HG03025 (cell line): Measurements from ENCODE around the gene STX12.
"Not testable (repeated sequence)": the region's sequence is repeated elsewhere in the genome, so short reads cannot be mapped to it uniquely, and the experiment has no call there.

ENCODE experiments used
- ATAC-seq: cut with Tn5 transposase; IDR thresholded peaks from one replicate; pipeline ENCODE4 v1.9.1; 2021; ENCODE audit warnings: mild to moderate bottlenecking, moderate library complexity; ENCODE audit not compliant: unreplicated experiment, low FRiP score

Gene STX12

DNA sequence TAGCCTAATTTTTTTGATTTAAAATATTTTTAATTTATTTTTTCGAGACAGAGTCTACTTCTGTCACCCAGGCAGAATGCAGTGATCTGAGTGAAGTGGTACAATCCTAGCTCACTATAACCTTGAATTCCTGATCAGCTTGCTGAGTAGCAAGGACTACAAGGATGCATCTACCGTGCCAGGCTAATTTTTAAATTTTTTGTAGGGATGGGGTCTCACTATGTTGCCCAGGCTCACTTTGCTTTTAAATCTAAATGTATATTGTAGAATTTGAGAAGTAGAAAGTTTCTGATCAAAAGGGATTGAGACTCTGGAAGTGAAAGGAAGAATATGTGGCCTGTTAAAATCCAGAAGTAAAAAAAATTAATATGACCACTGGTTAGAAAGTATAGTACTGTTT is 1.6 kb downstream of the STX12 start:
- no peak for ATAC-seq

- ATAC-seq = not testable (repeated sequence)
Observed at GRCh38 chr1:27775336-27775735, 2.3 kb downstream of the STX12 start.

DNA sequence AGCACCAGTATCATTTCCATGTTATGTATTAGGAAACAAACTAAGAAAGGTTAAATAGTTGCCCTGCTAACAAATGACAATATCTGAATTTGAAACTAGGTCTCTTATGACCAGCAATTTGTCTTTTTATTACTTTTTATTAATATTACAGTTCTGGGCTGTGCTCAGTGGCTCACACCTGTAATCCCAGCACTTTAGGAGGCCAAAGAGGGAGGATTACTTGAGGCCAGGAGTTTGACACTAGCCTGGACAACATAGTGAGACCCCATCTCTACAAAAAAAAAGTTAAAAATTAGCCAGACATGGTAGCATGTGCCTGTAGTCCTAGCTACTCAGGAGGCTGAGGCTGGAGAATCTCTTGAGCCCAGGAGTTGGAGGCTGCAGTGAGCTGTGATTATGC is 3.3 kb downstream of the STX12 start:
- not testable (repeated sequence) for ATAC-seq

GRCh38 chr1:27778056-27778455 is 5.0 kb downstream of the STX12 start:
- ATAC-seq = no peak

DNA sequence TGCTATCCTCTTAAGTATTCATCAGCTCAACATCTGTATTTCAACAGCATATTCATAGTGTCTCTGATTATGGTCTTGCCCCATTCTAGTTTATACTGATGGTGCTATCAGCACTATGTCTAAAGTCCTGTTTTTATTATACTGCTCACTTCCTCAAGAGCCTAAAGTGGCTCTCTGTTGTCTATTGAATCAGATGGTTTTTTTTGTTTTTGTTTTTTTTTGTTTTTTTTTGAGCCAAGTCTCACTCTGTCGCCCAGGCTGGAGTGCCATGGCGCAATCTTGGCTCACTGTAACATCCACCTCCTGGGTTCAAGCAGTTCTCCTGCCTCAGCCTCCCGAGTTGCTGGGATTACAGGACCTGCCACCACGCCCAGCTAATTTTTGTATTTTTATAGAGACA is 6.1 kb downstream of the STX12 start:
- ATAC-seq = no peak

DNA sequence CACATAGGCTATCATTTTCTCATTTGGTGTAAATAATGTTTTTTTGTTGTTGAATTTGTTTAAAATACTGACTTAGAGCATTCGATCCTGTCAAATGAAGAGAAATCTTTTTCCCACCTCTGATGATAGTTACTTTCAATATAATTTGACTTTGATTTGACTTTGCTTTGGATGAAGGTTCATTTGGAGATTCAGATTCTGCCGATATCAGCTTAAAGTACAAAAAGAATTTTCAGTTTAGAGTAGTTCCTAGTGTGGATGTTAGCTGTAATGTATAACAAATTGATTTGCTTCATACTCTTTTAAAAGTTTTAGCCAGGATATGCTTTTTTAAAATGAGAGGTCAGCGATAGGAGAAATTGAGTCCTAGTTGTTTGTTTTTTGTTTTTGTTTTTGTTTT is 9.9 kb downstream of the STX12 start:
- ATAC-seq = no peak

- ATAC-seq = no peak
Observed at GRCh38 chr1:27784700-27785099, 11.7 kb downstream of the STX12 start.

DNA sequence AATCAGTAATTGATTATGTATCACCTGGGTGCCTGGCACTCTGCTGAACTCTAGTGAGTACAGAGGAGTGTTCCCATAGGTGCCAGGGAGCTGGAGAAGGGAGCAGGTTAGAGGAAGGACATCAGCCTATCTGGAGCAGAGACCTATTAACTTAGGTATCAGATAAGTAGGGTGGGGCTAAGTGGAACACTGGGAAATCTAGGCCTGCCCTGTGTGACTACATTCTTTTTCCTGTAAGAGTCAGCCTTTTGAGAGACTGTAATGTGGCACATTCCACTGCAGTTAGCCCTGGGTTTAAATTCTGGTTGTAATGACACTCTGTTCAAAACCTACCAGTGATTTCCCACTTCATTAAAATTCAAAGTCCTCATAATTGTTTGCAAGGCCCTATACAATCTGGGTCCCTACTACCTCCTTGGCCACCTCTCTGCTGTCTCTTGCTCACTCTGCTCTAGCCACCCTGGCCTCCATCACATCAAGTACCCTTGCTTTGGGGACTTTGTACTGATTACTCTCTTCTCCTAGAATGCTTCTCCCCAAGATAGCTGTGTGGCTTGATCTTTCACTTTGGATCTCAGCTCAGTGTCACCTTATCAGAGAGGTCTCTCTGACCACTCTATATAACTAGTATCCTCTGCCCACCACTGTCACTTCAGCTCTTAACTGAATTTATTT is 12.9 kb downstream of the STX12 start:
- ATAC-seq = no peak

DNA sequence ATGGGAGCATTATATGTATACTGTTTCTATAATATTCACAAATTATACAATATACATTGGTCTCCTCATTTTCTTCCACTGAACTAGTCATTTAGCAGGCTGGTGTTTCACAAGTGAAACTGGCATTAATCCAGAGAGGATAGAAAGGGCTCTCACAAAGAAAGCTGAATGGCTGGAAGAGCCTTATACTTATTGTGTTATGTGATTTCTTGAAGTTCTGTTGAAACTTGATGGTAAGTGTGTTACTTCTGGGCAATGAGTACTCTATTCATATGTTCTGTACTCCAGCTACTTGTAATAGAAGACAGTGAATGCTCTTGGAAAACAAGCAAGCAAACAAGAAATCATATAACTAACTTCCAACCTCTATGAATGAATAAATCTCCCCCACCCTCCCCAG is 14.9 kb downstream of the STX12 start:
- no peak for ATAC-seq

GRCh38 chr1:27789540-27790041 is 16.6 kb downstream of the STX12 start:
- no peak for ATAC-seq

DNA sequence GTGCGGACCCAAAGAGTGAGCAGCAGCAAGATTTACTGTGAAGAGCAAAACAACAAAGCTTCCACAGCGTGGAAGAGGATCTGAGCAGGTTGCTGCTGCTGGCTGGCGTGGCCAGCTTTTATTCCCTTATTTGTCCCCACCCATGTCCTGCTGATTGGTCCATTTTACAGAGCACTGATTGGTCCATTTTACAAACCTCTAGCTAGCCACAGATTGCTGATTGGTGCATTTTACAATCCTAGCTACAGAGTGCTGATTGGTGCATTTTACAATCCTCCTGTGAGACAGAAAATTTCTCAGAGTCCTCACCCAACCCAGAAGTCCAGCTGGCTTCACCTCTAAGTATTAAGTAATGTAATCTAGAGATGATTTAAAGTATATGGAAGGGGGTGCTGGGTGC is 17.3 kb downstream of the STX12 start:
- ATAC-seq = not testable (repeated sequence)

GRCh38 chr1:27795601-27796000 is 22.6 kb downstream of the STX12 start:
- no peak for ATAC-seq

- ATAC-seq = no peak
Observed at GRCh38 chr1:27804791-27805190, 31.8 kb downstream of the STX12 start.

GRCh38 chr1:27806758-27807157 is 33.7 kb downstream of the STX12 start:
- no peak for ATAC-seq

DNA sequence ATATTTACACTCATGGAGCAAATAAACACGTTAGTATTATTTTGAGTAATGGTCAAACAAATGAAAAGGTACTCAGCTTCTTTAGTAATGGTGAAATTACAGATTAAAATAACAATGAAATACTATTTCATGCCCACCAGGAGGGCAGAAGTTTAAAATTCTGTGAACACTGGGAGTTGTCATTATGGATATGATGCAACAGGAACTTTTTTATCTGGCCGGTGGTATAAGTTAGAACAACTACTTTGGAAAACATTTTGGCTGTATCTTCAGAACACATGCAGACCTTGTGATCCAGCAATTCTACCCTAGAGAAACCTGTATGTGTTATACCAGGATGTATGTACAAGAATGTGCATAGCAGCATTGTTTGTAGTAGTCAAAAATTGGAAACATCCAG is 34.4 kb downstream of the STX12 start:
- ATAC-seq = no peak

- ATAC-seq = not testable (repeated sequence)
Observed at GRCh38 chr1:27808131-27808530, 35.1 kb downstream of the STX12 start.

GRCh38 chr1:27809883-27810282 is 36.9 kb downstream of the STX12 start:
- ATAC-seq = no peak

DNA sequence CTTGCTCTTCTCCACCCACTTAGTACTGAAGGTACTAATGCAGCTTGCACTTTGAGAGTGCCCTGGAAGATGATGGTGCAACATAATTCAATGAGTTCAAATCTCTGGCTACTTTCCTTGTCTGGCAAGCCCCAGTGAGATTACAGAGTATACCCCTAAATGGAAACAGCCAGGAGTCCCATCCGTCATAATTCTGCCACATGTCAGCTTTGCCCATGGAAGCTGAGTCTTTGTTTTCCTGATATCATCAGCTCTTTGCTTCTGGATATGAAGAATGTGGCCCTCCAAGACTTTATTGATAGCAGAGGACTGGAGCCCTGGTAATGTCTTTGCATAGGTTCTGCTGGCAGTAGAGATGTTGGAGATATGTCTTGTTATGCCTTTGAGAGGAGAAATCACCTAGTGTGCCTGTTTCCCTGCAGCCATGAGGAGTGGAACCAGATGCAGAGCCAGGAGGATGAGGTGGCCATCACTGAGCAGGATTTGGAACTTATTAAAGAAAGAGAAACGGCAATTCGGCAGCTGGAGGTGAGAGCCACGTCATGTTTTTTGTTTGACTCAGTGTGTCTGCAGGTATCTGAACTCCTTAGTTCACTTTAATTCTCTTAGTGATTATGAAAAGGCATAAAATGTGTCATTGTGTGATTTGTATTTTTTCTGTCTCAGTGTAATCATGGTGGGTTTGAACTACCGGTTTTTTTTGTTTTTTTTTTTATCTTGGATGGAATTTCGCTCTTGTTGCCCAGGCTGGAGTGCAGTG is 38.9 kb downstream of the STX12 start:
- ATAC-seq = no peak

- ATAC-seq = no peak
Observed at GRCh38 chr1:27816921-27817630, 44.1 kb downstream of the STX12 start.

GRCh38 chr1:27821761-27822315 is 48.8 kb downstream of the STX12 start:
- ATAC-seq = no peak

GRCh38 chr1:27823784-27824183 is 50.8 kb downstream of the STX12 start:
- no peak for ATAC-seq
